ENCODE measurements around the gene SERPINA9. TPM values are rescaled to one million over a fixed set of nuclear protein-coding genes. Genes with fewer than 3 reads are reported as not detected.

The SERPINA9 gene
- total and polyA plus RNA-seq, 2 experiments from 2014 or later: 0.31 TPM; not detected in 1

GRCh38 chr14:94464290-94464689 lies 11.7 kb downstream of the SERPINA9 start:
- H3K4me2 ChIP-seq (ENCODE audit: unreplicated experiment): no peak overlapping the region
- WGBS, 2 experiments (ENCODE audit: low coverage in 1 of 2, low lambda C conversion rate in 2 of 2, missing lambda C conversion rate in 2 of 2): 69 to 74% methylated on average over 5 of the region's 5 CpGs
- in situ Hi-C loops (cut with MboI): no loop called here
- H3K4me3 ChIP-seq: no peak overlapping the region
- H3K4me1 ChIP-seq (ENCODE audit: insufficient read depth): no peaks in the 10 kb centered on the region
- no peak for TF ChIP-seq EZH2 (IDR thresholded peaks at IDR 0.05; ENCODE audit: insufficient read depth, poor library complexity, severe bottlenecking)
- no peak for TF ChIP-seq EZH2phosphoT487 (IDR thresholded peaks at IDR 0.05; ENCODE audit: insufficient read depth, low read depth)
- no peak for DNase-seq
- no peak overlapping the region for H2AFZ ChIP-seq
- no peaks in the 10 kb centered on the region; the same call in 1 of the 2 replicates for H3K27me3 ChIP-seq (replicated peaks; ENCODE audit: insufficient read depth)
- H3K36me3 ChIP-seq (ENCODE audit: low read depth): no peaks in the 10 kb centered on the region
- no peaks in the 10 kb centered on the region for H3K9me3 ChIP-seq (ENCODE audit: low read depth)
- H3K9me2 ChIP-seq (ENCODE audit: insufficient read depth): no peaks in the 10 kb centered on the region
- no peak overlapping the region for H3K27ac ChIP-seq
- H4K20me1 ChIP-seq (ENCODE audit: insufficient read depth): no peaks in the 10 kb centered on the region
- no peaks in the 10 kb centered on the region for H3K79me2 ChIP-seq (ENCODE audit: insufficient read depth)
- no peaks in the 10 kb centered on the region for H3F3A ChIP-seq (ENCODE audit: insufficient read depth)
- H3K9ac ChIP-seq: no peak overlapping the region

GRCh38 chr14:94462763-94463572 lies 13.0 kb downstream of the SERPINA9 start:
- in situ Hi-C loops (cut with MboI): no loop called here
- Histone ChIP-seq H3K9ac (no peak overlapping the region), H4K20me1 (ENCODE audit: insufficient read depth) (no peaks in the 10 kb centered on the region), H2AFZ (no peak overlapping the region), H3F3A (ENCODE audit: insufficient read depth) (no peaks in the 10 kb centered on the region), H3K4me2 (ENCODE audit: unreplicated experiment) (no peak overlapping the region), H3K27me3 (replicated peaks; ENCODE audit: insufficient read depth) (no peaks in the 10 kb centered on the region; the same call in 1 of the 2 replicates), H3K4me3 (no peak overlapping the region), H3K79me2 (ENCODE audit: insufficient read depth) (no peaks in the 10 kb centered on the region), H3K4me1 (ENCODE audit: insufficient read depth) (no peaks in the 10 kb centered on the region), H3K9me3 (ENCODE audit: low read depth) (no peaks in the 10 kb centered on the region), H3K36me3 (ENCODE audit: low read depth) (no peaks in the 10 kb centered on the region), H3K27ac (no peak overlapping the region), H3K9me2 (ENCODE audit: insufficient read depth) (no peaks in the 10 kb centered on the region)
- no peak for DNase-seq
- WGBS, 2 experiments (ENCODE audit: low coverage in 1 of 2, low lambda C conversion rate in 2 of 2, missing lambda C conversion rate in 2 of 2): 52 to 53% methylated on average over 7 of the region's 7 CpGs
- TF ChIP-seq EZH2 (IDR thresholded peaks at IDR 0.05; ENCODE audit: insufficient read depth, poor library complexity, severe bottlenecking) (no peak), EZH2phosphoT487 (IDR thresholded peaks at IDR 0.05; ENCODE audit: insufficient read depth, low read depth) (no peak)

GRCh38 chr14:94462219-94462551 lies 13.8 kb downstream of the SERPINA9 start:
- no peaks in the 10 kb centered on the region for H4K20me1 ChIP-seq (ENCODE audit: insufficient read depth)
- DNase-seq: no peak
- H3K4me2 ChIP-seq (ENCODE audit: unreplicated experiment): no peak overlapping the region
- in situ Hi-C loops (cut with MboI): no loop called here
- H2AFZ ChIP-seq: no peak overlapping the region
- 63% methylated on average over 5 to 6 of the region's 6 CpGs for WGBS, 2 experiments (ENCODE audit: low coverage in 1 of 2, low lambda C conversion rate in 2 of 2, missing lambda C conversion rate in 2 of 2)
- H3K9me3 ChIP-seq (ENCODE audit: low read depth): no peaks in the 10 kb centered on the region
- no peaks in the 10 kb centered on the region for H3K4me1 ChIP-seq (ENCODE audit: insufficient read depth)
- H3K79me2 ChIP-seq (ENCODE audit: insufficient read depth): no peaks in the 10 kb centered on the region
- TF ChIP-seq EZH2phosphoT487 (IDR thresholded peaks at IDR 0.05; ENCODE audit: insufficient read depth, low read depth): no peak
- H3K4me3 ChIP-seq: no peak overlapping the region
- H3K36me3 ChIP-seq (ENCODE audit: low read depth): no peaks in the 10 kb centered on the region
- no peak overlapping the region for H3K27ac ChIP-seq
- H3K9ac ChIP-seq: no peak overlapping the region
- H3F3A ChIP-seq (ENCODE audit: insufficient read depth): no peaks in the 10 kb centered on the region
- H3K9me2 ChIP-seq (ENCODE audit: insufficient read depth): no peaks in the 10 kb centered on the region
- no peaks in the 10 kb centered on the region for H3K27me3 ChIP-seq (replicated peaks; ENCODE audit: insufficient read depth)

- DNase-seq: no peak
Observed at GRCh38 chr14:94461526-94462218, 14.3 kb downstream of the SERPINA9 start.

More at GRCh38 chr14:94461526-94462218, 14.3 kb downstream of the SERPINA9 start:
- Histone ChIP-seq H3K4me3 (no peak overlapping the region), H3F3A (ENCODE audit: insufficient read depth) (no peaks in the 10 kb centered on the region), H3K9me2 (ENCODE audit: insufficient read depth) (no peaks in the 10 kb centered on the region), H3K9me3 (ENCODE audit: low read depth) (no peaks in the 10 kb centered on the region), H3K27me3 (replicated peaks; ENCODE audit: insufficient read depth) (no peaks in the 10 kb centered on the region), H4K20me1 (ENCODE audit: insufficient read depth) (no peaks in the 10 kb centered on the region), H3K4me1 (ENCODE audit: insufficient read depth) (no peaks in the 10 kb centered on the region), H3K36me3 (ENCODE audit: low read depth) (no peaks in the 10 kb centered on the region), H3K27ac (no peak overlapping the region), H2AFZ (no peak overlapping the region), H3K79me2 (ENCODE audit: insufficient read depth) (no peaks in the 10 kb centered on the region), H3K4me2 (ENCODE audit: unreplicated experiment) (no peak overlapping the region), H3K9ac (no peak overlapping the region)
- in situ Hi-C loops (cut with MboI): no loop called here
- no peak for TF ChIP-seq EZH2 (IDR thresholded peaks at IDR 0.05; ENCODE audit: insufficient read depth, poor library complexity, severe bottlenecking)
- TF ChIP-seq EZH2phosphoT487 (IDR thresholded peaks at IDR 0.05; ENCODE audit: insufficient read depth, low read depth): no peak
- WGBS, 2 experiments (ENCODE audit: low coverage in 1 of 2, low lambda C conversion rate in 2 of 2, missing lambda C conversion rate in 2 of 2): 72 to 78% methylated on average over 18 to 19 of the region's 19 CpGs

Measured in GM23248 (cell line).